ENCODE results near the gene IER5.

IER5 gene

DNA sequence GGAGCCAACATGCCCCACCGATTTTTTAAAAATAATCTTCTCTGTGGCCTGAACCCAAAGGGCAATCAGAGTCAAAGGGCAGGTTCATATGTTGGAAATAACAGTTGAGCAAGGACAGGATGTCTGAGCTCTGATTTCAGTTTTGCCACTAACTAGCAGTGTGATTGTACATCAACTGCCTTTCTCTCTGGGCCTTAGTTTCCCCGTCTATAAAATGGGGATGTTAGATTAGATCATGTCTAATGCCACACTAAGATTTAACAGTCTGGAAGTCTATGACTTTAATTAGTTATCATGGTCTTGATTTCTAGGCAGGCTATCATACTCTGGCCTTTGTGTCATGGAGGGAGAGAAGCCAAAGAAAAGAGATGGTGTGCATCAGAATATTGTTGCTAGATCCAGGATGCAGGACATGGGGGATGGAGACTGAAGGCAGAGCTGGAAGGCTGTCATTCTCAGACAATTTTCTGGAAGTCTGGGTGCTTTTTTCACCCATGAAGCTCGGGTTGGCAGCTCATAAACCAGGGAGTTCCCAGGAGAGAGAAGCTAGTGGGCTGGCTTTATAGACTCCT is 28.4 kb downstream of the IER5 start:
- no peak for DNase-seq

DNA sequence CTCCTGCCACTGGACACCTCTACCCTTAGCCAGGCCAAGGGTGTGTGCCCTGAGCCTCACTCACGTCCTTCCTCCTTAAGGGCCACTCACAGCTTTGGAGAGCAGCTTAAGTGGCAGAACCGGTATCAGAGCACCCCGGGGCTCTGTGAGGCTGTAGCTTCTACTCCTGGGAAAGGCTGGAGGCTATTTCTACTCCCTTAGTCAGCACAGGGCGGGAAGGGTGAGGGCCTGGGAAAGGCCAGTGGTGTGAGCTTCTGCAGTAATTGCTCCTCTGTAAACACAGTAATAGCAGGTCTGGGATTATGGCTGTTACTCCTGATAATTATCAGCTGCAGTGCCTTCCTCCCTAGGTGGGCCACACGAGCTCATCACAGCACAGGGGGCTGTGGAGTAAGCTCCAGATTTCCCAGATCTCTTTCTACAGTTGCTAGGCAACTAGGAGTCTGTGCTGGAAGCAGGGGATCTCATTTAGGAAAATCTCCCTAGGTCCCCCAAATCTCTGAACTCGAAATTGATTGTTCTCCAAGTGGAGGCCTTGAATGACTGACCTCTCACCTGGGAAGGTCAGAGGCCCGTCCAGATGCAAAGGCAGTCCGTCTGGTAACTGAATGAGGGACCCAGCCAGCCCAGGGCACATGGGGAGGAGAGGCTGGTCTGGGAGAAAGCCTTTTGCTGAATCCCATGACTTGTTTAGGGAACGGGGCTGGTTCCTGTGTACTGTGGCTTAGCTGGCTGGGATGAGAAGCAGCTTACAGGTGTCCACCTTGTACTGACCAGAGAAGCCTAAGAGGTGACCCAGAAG is 29.3 kb downstream of the IER5 start:
- no peak for DNase-seq

DNA sequence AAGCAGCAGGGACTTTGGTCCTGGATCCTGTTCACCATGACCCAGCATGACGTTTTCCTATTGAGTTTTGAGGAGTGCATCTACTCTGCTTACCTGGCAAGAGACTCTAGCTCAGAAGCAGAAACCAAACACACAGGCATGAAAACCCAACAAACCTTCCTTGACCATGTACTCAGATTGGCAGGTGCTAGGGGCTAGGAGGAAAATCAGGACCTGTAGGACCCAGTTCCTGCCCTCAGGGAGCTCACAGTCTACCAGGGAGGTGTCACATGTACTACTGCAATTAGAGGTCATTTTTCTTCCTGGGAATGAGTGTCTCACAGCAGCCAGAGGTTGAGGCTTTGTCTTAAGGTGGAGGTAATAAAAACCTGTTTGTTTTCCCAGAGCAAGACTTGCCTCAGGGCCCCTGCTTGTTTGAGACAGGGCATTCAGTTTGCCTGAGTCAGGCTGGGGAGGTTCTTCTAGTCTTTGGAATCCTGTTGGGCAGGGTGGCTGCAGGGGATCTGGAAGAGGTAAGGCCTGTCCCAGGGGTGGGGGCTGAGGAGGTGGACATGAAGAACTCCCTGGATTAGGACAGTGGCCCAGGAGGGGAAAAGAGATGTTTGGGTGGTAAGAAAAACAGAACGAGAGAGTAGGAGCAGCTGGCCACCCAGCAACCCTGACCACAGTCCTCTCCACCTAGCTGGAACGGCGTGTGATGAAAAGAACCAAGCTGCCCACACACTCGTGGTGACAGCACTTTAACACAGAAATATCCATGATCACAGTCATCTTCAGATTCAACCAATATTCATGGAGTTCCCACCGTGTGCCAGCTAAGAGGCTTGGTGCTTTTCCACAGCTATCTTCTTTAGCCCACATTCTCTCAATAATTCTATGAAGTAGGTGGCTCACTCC is 30.8 kb downstream of the IER5 start:
- DNase-seq, result no peak

DNA sequence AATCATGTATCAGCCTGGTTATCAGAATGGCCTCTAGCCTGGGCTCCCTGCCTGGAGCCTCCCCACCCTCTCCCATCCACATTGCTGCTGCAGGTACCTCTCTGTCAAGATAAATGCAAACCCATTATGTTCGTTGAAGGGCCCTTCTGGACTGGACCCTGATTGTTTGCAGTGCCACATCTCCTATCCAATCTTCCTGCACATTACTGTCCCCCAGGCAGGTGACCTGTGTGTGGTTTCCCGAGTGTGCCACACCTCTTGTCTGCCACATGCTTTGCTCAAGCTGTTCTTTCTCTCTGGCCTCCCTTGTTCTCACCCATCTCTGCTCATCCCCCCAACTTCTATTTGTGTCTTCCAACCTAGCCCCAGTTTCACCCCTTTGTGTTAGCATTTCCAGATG is 32.4 kb downstream of the IER5 start:
- no peak for DNase-seq

DNA sequence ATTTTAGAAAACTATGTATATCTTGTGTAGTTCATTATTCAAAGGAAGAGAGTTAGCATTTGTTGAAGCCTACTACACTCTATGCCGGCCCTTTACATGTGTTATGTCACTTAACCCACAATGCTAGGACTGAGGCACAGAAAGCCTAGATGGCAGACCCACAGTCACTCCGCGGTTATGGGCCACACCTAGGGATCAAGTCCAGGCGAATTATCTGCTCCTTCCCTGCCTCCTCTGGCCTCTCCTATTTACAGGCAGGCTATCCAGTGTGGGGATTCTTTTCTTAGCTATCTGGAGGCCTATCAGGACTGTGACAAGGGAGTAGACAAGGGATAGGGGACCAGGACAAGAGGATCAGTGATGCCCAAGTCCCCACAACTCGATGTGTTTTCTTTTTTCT is 33.0 kb downstream of the IER5 start:
- no peak for DNase-seq

DNA sequence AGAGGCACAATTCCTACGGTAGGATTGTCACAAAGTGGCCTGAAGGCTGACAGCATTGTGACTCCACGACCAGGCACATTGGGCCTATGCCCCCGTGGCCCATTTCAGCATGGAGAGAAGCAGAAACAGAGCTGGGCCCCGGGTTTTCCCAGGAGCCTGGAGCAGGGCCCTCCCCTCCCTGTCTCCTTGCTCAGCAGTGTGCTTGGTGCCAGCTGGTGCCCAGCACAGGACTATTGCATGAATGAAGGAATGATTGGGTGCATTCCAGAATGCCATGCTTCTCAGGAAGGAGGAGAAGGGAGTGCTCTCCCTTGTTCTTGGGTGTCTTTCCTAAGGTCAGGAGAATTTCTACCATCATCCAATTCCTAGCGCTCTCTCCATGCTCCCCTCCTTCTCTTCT is 33.7 kb downstream of the IER5 start:
- DNase-seq, result no peak

DNA sequence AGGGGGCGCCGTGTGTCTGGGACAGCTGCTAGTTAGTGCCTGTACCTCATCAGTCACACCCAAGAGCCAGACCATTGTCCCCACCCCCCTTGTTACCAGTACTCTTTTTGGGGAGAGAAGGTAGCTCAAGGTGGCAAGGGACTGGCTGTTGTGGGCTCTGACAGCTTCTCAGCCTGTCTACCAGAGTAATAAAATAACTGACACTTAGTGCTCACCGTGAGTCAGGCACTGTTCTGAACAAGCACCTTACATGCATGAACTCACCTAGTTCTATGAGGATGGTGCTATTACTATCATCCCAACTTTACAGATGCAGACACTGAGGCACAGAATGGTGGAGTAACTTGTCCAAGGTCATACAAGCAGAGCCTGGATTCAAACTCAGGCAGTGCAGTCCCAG is 34.7 kb downstream of the IER5 start:
- DNase-seq, result no peak

DNA sequence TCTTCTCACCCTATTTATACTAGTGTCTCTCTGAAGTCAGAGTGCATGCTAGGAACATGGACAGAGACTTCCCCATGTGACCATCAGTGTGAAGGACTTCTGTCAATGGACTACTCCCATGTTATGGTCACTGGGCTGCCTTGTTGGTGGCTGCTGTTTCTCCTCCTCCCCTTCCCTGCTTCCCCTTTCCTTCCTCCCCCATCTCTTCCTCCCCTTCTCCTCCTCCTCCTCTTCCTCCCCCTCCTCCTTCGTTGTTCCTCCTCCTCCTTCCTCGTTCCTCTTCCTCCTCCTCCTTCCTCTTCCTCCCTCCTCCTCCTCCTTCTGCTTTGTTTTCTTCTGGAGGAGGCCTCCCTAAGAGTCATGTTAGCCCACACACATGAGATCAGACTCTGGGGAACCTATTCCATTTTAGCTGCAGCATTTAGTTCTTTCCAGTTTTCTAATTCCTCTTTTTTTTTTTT is 35.8 kb downstream of the IER5 start:
- no peak for DNase-seq

DNA sequence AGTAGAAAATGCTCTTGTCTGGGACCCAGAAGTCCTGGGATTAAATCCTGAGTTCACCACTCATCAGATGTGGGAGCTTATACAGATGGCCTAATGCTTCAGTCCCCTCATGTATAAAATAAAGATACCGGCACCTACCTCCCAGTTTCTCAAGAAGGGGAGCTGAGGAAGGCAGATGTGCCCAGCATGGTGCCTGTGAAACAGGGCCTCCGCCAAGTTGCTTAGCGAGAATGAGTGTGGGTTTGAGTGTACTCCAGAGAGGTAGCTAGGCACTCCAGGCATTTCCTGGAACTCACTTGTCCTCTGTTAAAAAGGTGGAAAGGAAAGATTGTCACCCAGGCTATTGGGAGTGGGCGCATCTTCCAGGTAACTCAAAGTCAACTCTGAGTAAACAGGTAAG is 37.8 kb downstream of the IER5 start:
- no peak for DNase-seq

DNA sequence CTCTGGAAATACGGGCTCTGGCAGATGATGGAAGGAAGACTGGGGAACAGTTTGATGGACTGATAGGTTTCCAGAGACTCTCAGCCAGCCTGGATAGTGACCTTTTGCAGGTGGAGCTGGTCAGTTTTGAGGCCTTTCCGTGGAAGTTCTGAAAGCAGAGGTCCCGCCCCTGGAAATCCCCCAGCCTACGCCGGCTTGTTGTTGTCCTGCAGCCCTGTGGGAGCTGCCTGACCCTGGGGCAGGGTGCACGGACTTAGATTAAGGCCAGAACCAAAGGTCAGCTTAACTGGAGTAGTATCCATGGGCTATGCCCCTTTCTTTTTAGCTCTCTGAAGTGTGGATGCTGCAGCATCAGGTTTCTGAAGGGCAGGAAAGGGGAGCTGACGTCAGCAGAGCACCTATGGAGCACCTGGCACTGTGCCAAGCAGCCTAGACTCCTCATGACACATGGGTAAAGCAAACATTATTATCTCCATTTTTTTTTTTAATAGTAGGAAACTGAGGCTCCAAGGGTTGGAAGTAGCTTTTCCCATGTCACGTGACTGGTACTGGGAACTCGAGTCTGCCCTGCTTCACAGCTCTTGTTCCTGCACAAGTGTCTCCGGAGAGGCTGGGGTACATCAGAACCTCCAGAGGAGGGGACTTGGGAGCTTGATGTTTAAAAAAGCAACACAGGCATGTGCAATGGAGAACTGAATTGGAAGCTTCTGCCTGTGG is 38.5 kb downstream of the IER5 start:
- DNase-seq, result peak; percentile 50

DNA sequence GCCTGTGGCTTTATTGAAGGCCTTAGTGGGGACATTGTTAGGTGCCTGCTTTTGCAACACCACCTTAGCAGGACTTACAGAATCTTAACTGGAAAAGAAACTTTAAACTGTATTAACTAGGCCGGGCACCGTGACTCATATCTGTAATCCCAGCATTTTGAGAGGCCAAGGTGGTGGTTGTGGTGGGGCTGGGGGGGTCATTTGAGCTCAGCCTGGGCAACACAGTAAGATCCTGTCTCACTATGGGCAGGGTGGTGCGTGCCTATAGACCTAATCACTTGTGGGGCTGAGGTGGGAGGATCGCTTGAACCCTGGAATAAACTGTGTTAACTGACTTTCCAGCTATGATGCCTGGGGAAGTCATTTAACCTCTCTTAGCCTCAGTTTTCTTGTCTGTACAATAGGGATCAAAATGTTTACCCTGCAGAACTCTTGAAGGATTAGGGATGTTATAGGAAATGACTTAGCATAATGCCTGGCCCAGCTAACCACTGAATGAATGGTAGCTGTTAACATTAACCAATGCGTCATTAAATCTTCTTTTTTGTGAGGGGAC is 39.5 kb downstream of the IER5 start:
- no peak for DNase-seq

DNA sequence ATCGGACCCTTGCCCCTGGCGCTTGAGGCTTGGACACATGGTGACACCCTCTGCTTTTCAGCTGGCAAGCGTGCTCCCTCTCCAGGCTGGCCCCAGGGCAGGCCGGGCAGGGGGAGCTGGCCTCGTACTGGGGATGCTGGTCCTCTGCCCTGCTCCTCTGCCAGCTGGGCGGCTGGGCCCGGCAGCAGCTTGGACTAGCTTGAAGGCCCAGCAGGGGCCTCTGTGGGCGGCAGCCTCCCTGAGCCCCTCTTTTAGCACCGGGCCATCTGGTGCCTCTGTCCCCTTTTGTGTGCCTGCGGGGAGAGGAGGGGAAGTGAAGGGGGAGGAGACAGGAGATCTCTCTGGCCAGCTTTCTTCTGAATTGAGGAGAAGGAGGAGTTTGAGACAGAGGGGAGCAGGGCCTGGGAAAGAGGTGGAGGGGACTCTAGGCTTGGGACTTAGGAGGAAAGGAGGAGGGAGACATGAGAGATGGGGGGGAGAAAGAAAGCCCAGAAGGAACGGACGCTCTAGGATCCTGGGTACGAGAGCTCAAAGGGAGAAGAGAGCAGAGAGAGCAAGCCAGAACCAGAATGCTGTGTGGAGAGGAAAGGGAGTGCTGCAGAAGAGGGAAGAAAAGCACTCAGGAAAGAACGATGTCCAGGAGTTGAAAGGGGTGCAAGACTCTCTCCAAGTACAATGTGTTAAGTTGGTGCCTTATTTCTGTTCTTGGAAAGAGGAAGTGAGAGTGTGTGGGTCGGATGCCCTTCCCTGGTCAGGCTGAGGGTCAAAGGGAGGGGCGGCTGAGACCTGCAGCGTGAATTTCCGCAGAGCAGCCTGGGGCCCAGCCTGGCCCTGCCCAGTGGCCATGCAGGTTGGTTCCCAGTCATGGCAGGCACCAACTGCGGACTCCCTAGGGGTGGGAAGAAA is 40.3 kb downstream of the IER5 start:
- DNase-seq, result no peak

DNA sequence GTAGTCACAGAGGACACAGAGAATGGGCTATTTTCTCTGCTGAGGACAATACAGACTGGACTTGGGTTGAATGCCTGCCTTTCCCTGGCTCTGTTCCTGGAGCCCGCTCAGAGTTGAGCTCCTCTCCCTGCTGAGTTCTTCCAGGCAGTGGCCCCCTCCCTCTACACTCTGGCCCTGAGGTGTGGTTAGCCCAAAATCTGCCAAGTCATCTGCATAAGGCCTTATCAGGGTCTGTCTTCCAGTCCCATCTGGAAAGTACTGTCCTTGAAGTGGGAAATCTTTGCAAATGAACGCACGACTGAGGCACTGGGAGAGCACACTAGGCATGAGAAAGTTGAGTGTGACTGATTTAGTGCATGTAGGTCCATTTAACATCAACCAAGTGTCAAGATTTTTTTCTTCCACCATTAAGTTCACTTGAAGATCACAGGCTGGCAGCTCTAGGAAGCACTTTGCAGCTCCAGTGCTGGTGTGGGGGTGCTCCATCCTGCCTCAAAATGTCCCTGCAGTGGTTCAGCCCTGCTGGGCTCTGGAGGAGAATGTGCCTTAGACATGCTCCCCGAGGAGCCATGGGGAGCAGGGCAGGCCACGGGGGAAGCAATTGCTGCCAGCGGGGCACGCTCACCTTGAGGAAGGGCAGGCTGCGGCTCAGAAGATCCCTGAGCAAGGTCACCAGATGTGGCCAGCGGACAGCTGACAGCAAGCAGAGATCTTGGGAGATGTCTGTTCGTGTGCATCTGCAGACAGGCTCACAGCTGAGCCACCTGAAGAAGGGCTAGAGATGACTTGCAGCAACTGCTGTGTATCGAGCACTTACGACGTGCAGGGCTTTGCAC is 41.5 kb downstream of the IER5 start:
- no peak for DNase-seq

DNA sequence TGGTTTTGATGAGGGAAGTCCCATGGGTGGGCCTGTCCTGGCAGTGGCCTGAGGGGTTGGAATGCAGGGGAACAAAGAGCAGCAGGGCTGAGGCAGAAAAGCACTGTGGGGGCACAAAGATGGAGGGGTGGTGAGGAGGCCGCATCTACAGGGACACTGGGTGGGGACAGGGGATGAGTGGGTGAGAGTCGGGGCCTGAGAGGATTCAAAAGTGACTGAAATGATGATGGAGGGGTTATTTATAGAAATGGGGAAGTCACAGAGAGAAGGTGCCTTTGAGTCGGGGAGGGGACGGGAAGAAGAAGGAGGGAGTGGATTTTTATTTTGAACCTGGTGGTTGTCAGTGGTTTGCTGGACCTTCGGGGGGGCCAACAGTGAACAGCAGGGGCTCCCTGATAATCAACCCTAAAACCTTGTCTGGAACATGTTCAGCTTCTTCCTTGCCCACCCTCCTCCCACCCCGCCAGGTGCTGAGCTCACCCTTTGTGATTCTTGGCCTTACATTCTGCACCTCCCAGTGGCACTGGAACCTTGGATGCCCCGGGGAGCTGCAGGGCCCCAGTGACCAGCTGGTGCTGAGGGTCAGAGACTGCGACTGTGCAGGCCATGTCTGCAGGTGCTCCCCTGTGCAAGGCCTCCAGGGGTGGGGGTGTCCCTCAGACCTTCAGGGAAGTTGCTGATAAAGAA is 42.9 kb downstream of the IER5 start:
- no peak for DNase-seq

DNA sequence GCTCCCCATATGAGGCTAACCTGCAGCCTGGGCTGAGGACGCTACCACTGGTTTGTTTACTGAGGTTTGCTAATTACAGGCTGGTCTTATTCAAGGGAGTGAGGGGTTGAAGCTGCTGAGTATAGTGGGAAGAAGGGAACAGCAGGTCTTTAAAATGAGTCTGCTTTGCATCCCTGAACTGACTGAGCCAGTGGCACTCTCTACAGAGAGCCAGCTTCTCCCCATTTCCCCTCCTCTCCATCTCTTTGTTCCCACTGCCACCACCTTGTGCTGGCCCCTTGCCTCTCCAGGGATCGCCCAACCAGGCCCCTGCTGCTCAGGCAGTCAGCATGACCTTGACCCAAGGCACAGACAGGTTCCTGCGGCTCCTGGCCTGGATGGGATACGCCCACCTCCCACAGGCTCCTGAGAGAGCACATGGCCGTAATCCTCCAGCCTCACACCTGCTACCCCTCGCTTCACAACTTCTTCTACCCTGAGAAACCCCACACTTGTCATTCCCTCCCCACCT is 45.0 kb downstream of the IER5 start:
- no peak for DNase-seq

DNA sequence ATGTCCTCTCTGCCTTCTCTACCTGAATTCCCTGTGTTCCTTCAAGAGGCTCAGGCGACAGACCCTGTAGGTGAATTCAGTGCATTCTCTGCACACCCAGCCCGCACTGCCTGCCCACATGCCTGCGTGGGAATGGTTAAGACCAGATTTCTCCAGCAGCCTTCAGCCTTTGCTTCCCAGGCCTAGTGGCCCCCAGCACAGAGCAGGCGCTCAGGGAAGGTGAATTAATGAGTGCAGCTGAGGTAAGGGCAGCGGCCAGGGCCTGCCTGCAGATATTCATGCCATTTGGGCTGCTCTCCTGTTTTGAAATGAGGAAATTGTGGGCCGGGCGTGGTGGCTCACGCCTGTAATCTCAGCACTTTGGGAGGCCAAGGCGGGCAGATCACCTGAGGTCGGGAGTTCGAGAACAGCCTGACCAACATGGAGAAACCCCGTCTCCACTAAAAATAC is 45.5 kb downstream of the IER5 start:
- DNase-seq, result no peak

DNA sequence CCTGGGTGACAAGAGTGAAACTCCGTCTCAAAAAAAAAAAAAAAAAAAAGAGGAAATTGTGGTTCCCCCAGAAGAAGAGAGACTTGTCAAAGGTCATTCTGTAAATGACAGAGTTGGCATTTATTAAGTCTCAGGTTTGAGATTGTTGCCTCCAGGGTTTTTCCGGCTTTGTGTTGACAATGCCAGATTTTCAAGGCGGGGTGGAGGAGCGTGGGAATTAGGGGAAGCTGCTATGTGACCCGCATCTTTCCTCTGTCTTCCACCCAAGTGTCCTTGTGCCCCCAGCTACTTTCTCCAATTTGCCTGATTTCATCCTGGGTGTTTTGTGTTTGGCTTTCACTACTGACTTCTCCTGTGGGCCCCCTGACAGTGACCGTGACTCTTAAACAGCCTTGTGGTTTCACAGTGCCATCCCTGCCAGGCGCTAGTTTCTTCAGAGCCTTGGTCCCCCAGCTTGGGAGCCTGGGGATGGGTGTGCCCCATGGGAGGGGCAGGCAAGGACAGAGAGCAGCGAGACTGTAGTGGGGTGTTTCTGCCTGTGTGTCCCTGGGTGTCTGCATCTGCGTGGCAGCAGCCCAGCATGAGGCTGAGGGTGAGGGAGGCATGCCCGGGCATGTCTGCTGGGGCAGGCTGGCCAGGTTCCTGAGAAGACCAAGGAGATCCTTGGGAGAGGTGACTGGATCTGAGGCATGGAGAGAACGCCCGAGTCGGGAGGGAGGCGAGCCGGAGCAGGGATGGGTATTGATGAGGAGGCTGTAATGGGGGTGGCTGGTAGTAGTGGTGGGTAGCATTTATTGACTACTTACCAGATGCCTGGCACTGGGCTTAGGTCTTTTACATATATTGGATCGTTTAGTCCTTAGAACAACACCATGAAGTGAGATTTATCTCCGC is 46.3 kb downstream of the IER5 start:
- no peak for DNase-seq

DNA sequence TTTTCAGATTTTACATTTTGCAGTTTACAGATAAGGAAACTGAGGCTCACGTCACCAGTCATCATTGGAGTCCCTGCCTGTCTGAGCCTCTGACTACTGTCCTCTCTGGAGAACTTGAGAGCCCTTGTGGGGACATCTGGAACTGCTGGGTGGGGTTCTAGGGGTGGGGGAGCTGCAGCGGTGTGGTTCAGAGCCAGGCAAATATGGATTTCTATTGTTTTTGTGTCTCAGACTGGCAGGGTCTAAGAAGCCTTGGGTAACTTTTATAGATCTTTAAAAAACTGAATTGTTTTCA is 46.9 kb downstream of the IER5 start:
- DNase-seq, result no peak
